ENCODE results near the gene NEBL.

The NEBL gene

DNA sequence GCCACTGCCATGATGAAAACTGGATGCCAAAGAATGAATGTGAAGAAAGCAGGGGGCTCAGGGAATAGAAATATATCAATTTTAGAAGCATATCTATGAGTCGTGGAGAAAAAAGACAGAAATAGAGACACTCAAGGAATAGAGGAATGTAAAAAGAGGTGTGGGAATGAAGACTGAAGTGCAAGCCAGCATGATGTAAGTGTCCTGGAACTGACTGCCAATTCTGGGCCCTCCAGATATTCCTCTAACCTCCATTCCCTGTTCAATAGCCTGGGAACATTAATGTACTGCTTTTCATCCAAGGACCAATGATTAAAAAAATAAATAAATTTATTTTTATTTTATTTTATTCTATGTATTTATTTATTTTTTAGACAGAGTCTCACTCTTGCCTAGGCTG lies 40.6 kb downstream of the NEBL start:
- no peak for DNase-seq

GRCh38 chr10:20855398-20856038 lies 41.6 kb downstream of the NEBL start:
- DNase-seq = no peak

DNA sequence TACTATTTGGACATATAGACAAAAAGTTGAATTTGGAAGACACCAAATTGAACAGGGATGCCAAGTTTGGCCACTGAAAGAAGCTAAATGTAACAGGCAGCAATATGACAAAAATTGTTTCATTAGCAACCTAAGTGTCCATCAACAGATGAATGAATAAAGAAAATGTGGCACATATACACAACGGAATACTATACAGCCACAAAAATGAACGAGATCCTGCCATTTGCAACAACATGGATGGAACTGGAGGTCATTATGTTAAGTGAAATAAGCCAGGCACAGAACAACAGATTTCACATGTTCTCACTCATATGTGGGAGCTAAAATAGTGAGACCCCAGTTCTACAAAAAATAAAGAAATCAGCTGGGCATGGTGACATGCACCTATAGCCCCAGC lies 43.8 kb downstream of the NEBL start:
- no peak for DNase-seq

DNA sequence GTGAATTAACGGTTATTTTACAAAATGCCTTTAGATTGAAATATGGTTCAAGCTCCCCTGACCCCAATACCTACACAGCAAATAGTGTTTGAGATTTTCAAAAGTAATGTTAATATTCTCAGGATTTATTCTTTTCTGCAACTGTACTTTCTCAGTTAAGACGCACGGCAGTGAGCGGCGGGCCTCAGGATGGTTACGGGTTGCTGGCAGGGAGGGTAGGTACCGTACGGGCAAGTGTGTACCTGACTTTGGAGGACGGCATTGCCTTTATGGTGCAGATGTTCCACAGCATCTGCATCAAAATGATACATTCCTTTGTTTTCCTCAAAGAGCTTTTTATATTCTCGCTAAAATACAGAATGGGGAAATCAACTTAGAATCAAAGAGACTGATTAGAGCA lies 44.8 kb downstream of the NEBL start:
- DNase-seq = no peak

- DNase-seq = no peak
Observed at GRCh38 chr10:20847512-20847911, 49.6 kb downstream of the NEBL start.

DNA sequence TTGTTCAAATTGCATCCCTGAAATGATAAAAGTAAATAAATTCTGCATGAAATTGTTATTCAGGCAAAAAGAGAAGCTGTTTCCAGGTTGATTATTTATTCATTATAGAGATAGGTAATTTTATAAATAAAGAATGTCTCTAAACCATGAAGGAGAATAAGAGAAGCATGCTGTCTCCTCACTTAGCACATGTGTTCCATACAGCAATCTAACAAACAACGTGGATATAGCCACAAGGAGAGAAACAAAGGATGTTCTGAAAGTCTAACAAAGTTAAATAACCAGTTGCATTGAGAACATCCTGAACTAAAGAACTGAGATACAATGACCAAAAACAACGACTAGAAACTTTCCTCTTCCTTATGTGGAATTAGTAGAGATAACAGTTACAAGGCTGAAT lies 50.8 kb downstream of the NEBL start:
- DNase-seq = no peak

DNA sequence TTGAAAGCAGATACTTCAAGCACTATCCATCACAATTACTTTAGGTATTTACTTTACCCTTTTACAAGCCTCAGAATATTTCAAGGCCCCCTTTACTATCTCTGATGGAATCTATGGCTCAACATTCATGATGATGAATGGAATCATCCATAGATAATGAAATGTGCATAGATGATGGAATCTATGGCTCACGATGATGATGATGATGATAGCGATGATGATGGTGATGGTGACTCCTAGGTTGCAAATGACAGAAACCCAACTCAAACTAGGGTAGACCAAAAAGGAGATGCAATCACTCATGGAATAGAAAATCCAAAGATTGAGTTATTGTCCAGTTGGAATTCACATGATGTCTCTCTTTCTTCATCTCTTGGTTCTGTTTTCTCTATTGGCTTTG lies 55.7 kb downstream of the NEBL start:
- DNase-seq = no peak

DNA sequence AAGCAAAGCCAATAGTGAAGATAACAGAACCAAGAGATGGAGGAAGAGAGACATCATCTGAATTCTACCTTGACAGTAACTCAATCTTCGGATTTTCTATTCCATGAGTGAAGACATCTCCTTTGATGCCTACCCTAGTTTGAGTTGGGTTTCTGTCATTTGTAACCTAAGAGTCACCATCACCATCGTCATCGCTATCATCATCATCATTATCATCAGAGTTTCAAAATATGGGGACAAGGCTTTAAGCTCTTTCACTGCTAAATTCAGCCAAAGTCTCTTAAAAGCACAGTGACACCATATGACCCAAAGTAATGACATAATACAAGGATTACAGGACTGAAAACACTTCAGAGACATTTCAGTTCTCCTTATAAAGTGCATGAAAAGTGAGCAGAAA lies 57.2 kb downstream of the NEBL start:
- DNase-seq = no peak

GRCh38 chr10:20839141-20839540 lies 58.0 kb downstream of the NEBL start:
- DNase-seq = no peak

GRCh38 chr10:20836401-20836800 lies 60.7 kb downstream of the NEBL start:
- no peak for DNase-seq

DNA sequence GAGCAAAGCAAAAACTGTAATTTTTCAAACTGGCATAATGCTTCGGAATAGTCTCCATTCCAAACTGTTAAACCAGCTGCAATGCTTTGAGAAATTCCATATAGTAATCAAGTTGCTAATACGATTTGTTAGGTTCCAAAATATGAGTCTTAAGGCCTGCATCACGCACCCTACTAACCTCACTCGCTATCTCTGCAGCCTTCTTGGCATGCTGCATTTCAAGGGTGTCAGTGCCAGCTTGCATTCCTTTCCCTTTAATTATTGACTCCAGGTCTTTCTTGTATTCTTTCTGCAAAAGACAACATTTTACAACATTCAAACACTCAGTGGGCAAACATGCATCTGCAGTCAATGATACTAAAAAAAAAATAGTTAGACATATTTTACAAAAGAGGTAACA lies 61.8 kb downstream of the NEBL start:
- no peak for DNase-seq

DNA sequence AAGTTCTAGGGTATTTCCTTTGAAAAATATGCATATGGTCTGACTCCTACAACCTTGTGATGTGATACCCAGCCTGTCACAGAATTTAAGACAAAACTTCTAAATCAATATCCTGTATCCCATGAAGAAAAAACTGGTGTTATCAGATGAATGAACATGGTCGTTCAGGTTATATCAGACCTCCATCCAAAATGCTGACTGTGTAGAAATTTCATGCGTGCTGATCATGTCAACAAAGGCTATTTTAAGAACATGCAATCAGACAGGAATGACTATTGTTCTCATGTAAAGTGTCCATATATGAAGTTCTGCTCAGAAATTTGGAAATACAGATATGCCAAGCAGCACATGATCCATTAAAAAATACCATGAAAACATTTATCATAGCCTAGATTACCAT lies 62.3 kb downstream of the NEBL start:
- no peak for DNase-seq

- no peak for DNase-seq
Observed at GRCh38 chr10:20822825-20823224, 74.3 kb downstream of the NEBL start.

DNA sequence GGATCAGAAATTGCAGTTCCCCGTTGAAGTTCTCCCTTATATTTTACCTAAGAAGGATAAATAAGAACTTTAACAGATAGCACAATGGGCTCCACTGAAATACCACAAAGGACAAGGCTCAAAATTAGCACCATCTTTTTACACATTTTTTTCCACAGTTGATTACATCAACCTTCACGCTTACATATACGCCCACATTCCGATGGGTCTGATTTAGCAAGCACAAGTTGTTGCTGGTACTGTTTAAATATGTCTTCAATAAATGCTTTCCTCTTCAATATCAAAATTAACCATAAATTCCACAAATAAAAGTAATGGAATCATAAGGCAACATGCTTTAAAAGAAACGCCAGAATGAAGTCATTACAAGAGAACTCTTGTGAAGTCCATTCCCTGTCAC lies 79.5 kb downstream of the NEBL start:
- no peak for DNase-seq

- DNase-seq = no peak
Observed at GRCh38 chr10:20817116-20817515, 80.0 kb downstream of the NEBL start.

DNA sequence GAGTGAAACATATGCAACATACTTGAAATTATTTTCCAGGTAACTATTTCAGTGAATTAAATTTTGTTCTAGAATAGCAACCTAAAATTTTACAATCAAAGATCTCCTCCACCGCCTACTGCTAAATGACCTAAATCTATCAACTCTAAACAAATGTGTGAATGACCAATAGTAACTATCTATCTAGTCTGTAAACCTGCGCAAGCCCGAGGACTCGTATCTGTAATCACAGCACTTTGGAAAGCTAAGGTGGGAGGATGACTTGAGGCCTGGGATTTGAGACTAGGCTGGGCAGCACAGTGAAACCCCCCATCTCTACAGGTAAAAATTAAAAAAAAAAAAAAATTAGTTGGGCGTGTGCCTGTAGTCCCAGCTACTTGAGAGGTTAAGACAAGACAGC lies 83.0 kb downstream of the NEBL start:
- no peak for DNase-seq

DNA sequence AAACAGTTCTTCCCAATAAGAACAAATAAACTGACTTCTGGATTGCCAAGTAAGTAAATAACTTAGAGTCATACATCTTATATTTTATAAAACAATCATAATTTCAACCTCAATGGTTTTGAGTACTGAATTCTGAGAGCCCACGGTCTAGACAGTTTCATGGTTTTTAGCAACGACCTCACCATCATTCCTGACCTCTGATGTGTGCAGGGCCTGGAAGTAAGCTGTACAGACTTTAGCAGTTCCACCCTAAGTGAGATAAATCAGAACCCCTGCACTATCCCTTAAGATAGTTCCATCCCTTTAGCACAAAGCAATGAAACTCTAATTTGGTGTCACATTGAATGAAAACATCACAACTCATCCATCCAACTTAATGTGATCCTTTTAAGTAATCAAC lies 86.0 kb downstream of the NEBL start:
- DNase-seq = no peak

DNA sequence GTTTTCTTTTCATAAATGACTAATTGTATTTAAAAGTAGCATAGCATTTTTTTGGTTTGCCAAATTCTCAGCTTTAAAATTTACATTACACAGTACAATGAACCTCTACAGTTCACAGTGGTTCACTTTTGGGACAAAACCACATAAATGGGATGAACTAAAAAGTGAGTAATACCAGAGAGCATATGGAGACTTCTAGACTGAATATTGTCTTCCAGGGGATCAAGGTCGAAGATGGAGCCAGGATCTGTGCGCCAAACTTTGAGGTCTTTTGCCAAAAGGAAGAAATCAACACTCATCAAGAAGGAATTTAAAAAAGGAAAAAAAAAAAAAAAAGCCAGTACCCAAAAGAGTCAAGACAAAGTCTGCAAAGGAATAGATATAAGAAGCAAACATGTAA lies 87.5 kb downstream of the NEBL start:
- DNase-seq = no peak

DNA sequence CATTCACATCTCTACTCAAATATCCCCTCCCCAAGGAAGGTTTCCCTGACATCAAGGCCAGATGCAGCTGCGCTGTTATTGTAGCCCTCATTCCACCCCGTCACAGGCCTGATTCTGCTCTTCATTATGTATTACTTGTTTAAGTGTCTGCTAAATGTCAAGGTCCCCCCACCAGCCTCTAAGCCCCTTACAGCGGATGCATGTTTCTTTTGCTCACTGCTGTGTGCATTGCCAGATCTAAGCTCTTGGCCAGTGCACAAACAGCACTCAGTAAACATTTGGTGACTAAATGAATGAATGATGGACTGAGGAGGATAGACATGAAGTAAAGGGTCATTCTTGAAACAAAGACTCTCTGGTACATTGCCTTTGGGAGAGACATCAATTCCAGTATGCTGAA lies 90.6 kb downstream of the NEBL start:
- no peak for DNase-seq

DNA sequence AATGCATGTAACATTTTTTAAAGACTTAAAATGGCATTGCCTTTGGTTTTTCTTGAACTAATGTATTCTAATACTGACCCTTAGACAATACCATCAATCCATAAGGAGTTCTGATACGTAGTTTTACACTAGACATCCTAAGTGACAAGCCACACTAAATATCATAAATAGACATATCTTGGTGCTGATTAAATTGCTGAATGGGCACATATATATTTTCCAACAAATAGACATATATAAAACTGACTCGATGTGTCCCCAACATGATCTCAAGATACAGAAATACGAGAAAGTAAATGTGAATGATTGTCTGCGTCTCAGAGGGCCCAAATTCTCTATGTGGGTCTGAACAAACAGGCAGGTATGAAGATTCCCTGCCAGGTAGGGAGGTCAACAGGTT lies 99.8 kb downstream of the NEBL start:
- no peak for DNase-seq

DNA sequence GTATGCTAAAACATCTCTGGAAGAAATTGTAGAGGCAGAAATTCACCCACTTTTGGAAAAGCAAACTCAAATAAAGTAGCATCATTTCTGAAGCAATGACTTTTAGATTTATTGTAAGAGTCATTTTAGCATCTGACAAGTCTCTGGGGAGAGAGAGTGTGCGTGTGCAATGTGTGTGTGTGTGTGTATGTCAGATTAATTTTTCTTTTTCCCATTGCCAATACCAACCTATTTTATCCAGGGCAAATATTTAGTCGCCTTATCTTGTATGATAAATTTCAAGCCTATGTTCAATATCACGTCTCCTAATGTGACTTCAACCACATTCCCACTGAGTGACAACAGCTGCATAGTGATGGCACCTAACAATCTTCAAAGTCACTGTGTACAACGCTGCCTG lies 101.7 kb downstream of the NEBL start:
- no peak for DNase-seq

GRCh38 chr10:20785174-20785573 lies 111.9 kb downstream of the NEBL start:
- DNase-seq = no peak

GRCh38 chr10:20778008-20778757 lies 118.9 kb downstream of the NEBL start:
- DNase-seq = no peak

GRCh38 chr10:20776384-20777118 lies 120.6 kb downstream of the NEBL start:
- no peak for DNase-seq
